ENCODE measurements around the gene CDK6. TPM values are rescaled to one million over a fixed set of nuclear protein-coding genes. Genes with fewer than 3 reads are reported as not detected.

Gene CDK6
- total RNA-seq, 4 donors from 2014 or later = 22.2 to 45.4 (median 36.4) TPM

DNA sequence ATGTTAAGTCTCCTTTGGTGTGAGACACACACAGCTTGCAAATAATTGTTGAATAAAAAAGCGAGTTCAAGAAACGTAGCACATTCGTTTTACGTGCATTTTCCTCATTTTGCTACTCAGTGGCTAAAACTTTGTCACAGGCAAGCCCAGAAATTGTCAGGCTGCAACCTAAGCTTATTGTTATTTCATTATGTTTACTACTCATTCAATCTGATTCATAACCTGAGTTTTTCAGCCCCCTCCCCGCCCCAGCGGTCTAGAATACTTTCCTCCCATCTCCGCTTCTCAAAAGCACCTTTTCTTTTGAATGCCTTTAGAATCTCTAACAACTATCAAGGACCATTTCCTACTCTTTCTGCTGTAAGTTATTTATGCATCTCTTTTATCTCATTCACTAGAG, 247.3 kb downstream of the CDK6 start:
- WGBS = 43% methylated on average over 7 of the region's 7 CpGs
- no peaks in the 10 kb centered on the region for H3K9me3 ChIP-seq
- no peak for DNase-seq (ENCODE audit: extremely low spot score)
- H3K27ac ChIP-seq (replicated peaks in 1 of 4) = peak overlapping the region; percentile 90 to 94 (median 92)
- H3K4me3 ChIP-seq = peak overlapping the region; percentile 78 to 92 (median 81)
- H3K27me3 ChIP-seq = no peaks in the 10 kb centered on the region
- TF ChIP-seq POLR2AphosphoS5 (IDR thresholded peaks at IDR 0.05) (no peak), EP300 (IDR thresholded peaks at IDR 0.05) (no peak), POLR2A (IDR thresholded peaks at IDR 0.05; ENCODE audit: low read depth) (no peak)
- TF ChIP-seq, protein P1, sequence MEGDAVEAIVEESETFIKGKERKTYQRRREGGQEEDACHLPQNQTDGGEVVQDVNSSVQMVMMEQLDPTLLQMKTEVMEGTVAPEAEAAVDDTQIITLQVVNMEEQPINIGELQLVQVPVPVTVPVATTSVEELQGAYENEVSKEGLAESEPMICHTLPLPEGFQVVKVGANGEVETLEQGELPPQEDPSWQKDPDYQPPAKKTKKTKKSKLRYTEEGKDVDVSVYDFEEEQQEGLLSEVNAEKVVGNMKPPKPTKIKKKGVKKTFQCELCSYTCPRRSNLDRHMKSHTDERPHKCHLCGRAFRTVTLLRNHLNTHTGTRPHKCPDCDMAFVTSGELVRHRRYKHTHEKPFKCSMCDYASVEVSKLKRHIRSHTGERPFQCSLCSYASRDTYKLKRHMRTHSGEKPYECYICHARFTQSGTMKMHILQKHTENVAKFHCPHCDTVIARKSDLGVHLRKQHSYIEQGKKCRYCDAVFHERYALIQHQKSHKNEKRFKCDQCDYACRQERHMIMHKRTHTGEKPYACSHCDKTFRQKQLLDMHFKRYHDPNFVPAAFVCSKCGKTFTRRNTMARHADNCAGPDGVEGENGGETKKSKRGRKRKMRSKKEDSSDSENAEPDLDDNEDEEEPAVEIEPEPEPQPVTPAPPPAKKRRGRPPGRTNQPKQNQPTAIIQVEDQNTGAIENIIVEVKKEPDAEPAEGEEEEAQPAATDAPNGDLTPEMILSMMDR (IDR thresholded peaks at IDR 0.05) = no peak
- no peaks in the 10 kb centered on the region for H3K36me3 ChIP-seq
- H3K4me1 ChIP-seq = peaks cover 44 to 61% (median 59%) of the 10 kb centered on the region in 4 donors
- intact Hi-C loops (cut with DNase I) = loop anchor here (10.0 kb wide), 1 partner anchor 54 kb away; no protein-coding TSS in a partner anchor

DNA sequence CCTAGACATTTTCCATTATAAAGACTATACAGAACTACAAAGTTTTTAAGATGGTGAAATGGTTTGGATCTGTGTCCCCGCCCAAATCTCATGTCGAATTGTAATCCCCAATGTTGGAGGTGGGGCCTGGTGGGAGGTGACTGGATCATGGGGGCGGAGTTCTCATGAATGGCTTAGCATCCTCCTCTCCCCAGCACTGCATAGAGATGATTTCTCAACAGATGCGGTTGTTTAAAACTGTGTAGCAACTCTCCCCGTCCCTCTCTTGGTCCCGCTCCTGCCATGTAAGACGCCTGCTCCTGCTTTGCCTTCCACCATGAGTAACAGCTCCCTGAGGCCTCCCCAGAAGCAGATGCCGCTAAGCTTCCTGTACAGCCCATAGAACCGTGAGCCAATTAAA, 247.8 kb downstream of the CDK6 start:
- no peaks in the 10 kb centered on the region for H3K27me3 ChIP-seq
- H3K4me3 ChIP-seq = peak overlapping the region; percentile 78 to 92 (median 81)
- no peaks in the 10 kb centered on the region for H3K36me3 ChIP-seq
- DNase-seq (ENCODE audit: extremely low spot score) = no peak
- no peaks in the 10 kb centered on the region for H3K9me3 ChIP-seq
- peak overlapping the region in 1 of 4 donors; percentile 93 for H3K27ac ChIP-seq (replicated peaks in 1 of 4)
- intact Hi-C loops (cut with DNase I) = loop anchor here (10.0 kb wide), 1 partner anchor 54 kb away; no protein-coding TSS in a partner anchor
- H3K4me1 ChIP-seq = peaks cover 44 to 62% (median 60%) of the 10 kb centered on the region in 4 donors
- TF ChIP-seq POLR2AphosphoS5 (IDR thresholded peaks at IDR 0.05) (no peak), EP300 (IDR thresholded peaks at IDR 0.05) (no peak), POLR2A (IDR thresholded peaks at IDR 0.05; ENCODE audit: low read depth) (no peak)
- TF ChIP-seq, protein P1 (IDR thresholded peaks at IDR 0.05) = no peak
- WGBS = 85% methylated on average over 9 of the region's 9 CpGs

DNA sequence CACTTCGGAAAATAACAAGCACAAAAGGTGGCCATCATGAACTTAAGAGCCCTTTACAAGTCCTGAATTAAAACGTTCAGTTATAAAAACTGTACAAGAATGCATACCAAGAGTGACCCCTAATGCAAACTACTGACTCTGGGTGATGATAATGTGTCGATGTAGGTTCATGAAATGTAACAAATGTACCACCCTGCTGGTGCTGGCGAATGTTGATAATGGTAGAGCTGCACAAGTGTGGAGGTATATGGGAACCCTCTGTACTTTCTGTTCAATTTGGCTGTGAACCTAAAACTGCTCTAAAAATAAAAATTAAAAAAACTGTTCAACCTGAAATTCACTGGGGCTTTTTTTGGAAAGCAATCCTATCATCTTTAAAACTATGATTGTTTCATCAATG, 249.5 kb downstream of the CDK6 start:
- no peak overlapping the region for H3K4me3 ChIP-seq
- H3K4me1 ChIP-seq = peaks cover 44 to 62% (median 60%) of the 10 kb centered on the region in 4 donors
- peak overlapping the region in 3 of 4 donors; percentile 32 to 43 (median 32) for H3K27ac ChIP-seq (replicated peaks in 1 of 4)
- H3K27me3 ChIP-seq = no peaks in the 10 kb centered on the region
- TF ChIP-seq POLR2AphosphoS5 (IDR thresholded peaks at IDR 0.05) (no peak), EP300 (IDR thresholded peaks at IDR 0.05) (no peak), POLR2A (IDR thresholded peaks at IDR 0.05; ENCODE audit: low read depth) (no peak)
- TF ChIP-seq, protein P1 (IDR thresholded peaks at IDR 0.05) = no peak
- H3K9me3 ChIP-seq = no peaks in the 10 kb centered on the region
- intact Hi-C loops (cut with DNase I) = loop anchor here (10.0 kb wide), 1 partner anchor 52 kb away; no protein-coding TSS in a partner anchor
- no peak for DNase-seq (ENCODE audit: extremely low spot score)
- 55% methylated on average over 4 of the region's 4 CpGs for WGBS
- no peaks in the 10 kb centered on the region for H3K36me3 ChIP-seq

DNA sequence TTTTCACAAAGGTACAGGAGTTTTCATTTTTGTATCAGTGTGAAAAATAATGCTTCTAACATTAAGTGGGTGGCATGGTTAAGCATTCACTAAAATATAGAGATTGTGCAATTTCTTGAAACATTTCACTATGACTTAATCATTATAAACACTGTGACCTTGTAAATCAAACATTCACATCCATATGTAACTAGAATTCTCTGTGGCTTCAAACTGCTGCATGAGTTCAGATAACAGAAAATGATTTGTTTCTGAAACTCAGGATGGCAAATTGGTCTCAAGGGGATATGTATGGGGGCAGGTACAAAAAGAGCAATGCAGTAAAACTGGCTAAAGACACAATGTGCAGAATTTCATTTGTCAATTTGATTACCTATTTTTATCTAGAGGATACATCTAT, 250.0 kb downstream of the CDK6 start:
- Histone ChIP-seq H3K9me3 (no peaks in the 10 kb centered on the region), H3K27ac (replicated peaks in 1 of 4) (peak overlapping the region in 3 of 4 donors; percentile 32 to 43 (median 32)), H3K27me3 (no peaks in the 10 kb centered on the region), H3K4me1 (peaks cover 44 to 62% (median 60%) of the 10 kb centered on the region in 4 donors), H3K4me3 (no peak overlapping the region), H3K36me3 (no peaks in the 10 kb centered on the region)
- DNase-seq (ENCODE audit: extremely low spot score) = no peak
- TF ChIP-seq EP300 (IDR thresholded peaks at IDR 0.05) = no peak
- no peak for TF ChIP-seq POLR2AphosphoS5 (IDR thresholded peaks at IDR 0.05)
- TF ChIP-seq, protein P1 (IDR thresholded peaks at IDR 0.05) = no peak
- no peak for TF ChIP-seq POLR2A (IDR thresholded peaks at IDR 0.05; ENCODE audit: low read depth)
- intact Hi-C loops (cut with DNase I) = loop anchor here (10.0 kb wide), 1 partner anchor 52 kb away; no protein-coding TSS in a partner anchor

DNA sequence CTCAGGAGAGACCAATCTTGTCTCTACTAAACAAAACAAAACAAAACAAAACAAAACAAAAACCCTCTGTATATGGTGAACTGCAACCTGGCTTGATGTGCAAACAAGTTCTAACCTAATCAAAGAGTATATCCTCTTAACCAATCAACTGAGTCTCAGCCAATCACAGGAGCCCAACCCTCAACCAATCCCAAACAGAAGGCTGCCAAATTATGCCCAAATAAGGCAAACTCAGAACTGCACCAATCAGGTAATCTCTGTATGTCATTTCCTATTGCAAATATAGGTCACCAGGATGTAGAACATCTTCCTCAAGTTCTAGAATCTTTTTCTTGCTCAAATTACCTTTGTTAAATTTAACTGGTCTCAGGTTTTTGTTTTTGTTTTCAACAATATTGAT, 251.4 kb downstream of the CDK6 start:
- intact Hi-C loops (cut with DNase I) = loop anchor here (10.0 kb wide), 1 partner anchor 50 kb away; no protein-coding TSS in a partner anchor
- TF ChIP-seq, protein P1 (IDR thresholded peaks at IDR 0.05) = no peak
- TF ChIP-seq EP300 (IDR thresholded peaks at IDR 0.05) (no peak), POLR2AphosphoS5 (IDR thresholded peaks at IDR 0.05) (no peak)
- no peak for DNase-seq (ENCODE audit: extremely low spot score)
- no peak overlapping the region for H3K4me3 ChIP-seq
- H3K27me3 ChIP-seq = no peaks in the 10 kb centered on the region
- no peaks in the 10 kb centered on the region for H3K9me3 ChIP-seq
- H3K4me1 ChIP-seq = peaks cover 40 to 55% (median 54%) of the 10 kb centered on the region in 4 donors
- peak overlapping the region in 1 of 4 donors; percentile 7 for H3K27ac ChIP-seq (replicated peaks in 1 of 4)
- peaks cover 7 to 13% (median 10%) of the 10 kb centered on the region in 4 donors for H3K36me3 ChIP-seq
